ENCODE results near the gene KIFC1.

KIFC1 gene

GRCh38 chr6:33438978-33439594 lies 47.5 kb downstream of the KIFC1 start:
- H3K4me3 ChIP-seq, result no peak overlapping the region
- no peak overlapping the region for H3K27ac ChIP-seq
- no peaks in the 10 kb centered on the region for H3K9me3 ChIP-seq (ENCODE audit: low read depth, low read length)
- no peak for DNase-seq (ENCODE audit: low read depth, low spot score)
- peaks cover 26% of the 10 kb centered on the region; the same call in 1 of the 2 replicates for H3K36me3 ChIP-seq (ENCODE audit: insufficient read depth, low read length)
- TF ChIP-seq FOXP2 (optimal IDR thresholded peaks at IDR 0.05; ENCODE audit: control extremely low read depth, extremely low read length, insufficient read depth) (no peak), EZH2 (IDR thresholded peaks at IDR 0.05) (no peak), POLR2AphosphoS5 (IDR thresholded peaks at IDR 0.05; ENCODE audit: borderline replicate concordance, low read depth, low read length) (no peak)
- no peak overlapping the region for H3K9ac ChIP-seq (ENCODE audit: insufficient read length)

DNA sequence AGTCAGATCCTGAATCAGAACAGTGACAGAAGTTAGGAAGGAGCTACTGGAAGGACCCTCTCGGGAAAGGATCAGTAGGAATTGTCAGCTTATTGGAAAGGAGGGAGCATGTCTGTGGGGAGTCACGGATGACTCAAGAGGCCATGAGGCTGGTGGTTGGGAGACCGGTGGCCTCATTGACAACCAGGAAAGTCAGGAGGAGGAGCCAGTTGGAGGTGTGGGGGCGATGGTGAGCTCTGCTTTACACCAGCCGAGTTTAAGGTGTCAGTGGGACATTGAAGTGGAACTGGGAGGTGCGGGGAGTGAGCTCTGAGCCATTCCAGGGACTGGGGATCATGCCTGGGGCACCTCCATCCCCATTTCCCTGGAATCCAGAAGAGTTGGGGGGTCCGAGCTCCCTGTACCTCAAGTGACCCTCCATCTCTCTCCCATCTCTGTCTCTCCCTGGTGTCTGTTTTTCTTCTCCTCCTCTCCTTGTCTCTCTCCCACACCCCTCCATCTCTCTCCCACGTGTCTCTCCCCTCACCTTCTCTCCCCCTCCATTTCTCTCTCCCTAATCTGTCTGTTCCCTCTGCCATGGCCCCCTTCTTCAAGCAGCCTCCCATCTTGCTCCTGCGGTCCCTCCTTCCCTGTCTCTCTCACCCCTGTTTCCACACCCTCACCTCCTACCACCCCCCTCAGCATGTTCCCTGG lies 48.5 kb downstream of the KIFC1 start:
- peaks cover 26% of the 10 kb centered on the region; the same call in 1 of the 2 replicates for H3K36me3 ChIP-seq (ENCODE audit: insufficient read depth, low read length)
- TF ChIP-seq FOXP2 (optimal IDR thresholded peaks at IDR 0.05; ENCODE audit: control extremely low read depth, extremely low read length, insufficient read depth) (no peak), EZH2 (IDR thresholded peaks at IDR 0.05) (no peak), POLR2AphosphoS5 (IDR thresholded peaks at IDR 0.05; ENCODE audit: borderline replicate concordance, low read depth, low read length) (no peak)
- DNase-seq (ENCODE audit: low read depth, low spot score), result no peak
- H3K9ac ChIP-seq (ENCODE audit: insufficient read length), result no peak overlapping the region
- no peak overlapping the region for H3K4me3 ChIP-seq
- H3K27ac ChIP-seq, result no peak overlapping the region
- H3K9me3 ChIP-seq (ENCODE audit: low read depth, low read length), result no peaks in the 10 kb centered on the region

GRCh38 chr6:33440649-33441309 lies 49.2 kb downstream of the KIFC1 start:
- TF ChIP-seq EZH2 (IDR thresholded peaks at IDR 0.05) (no peak), FOXP2 (optimal IDR thresholded peaks at IDR 0.05; ENCODE audit: control extremely low read depth, extremely low read length, insufficient read depth) (no peak), POLR2AphosphoS5 (IDR thresholded peaks at IDR 0.05; ENCODE audit: borderline replicate concordance, low read depth, low read length) (no peak)
- Histone ChIP-seq H3K27ac (no peak overlapping the region), H3K4me3 (no peak overlapping the region), H3K36me3 (ENCODE audit: insufficient read depth, low read length) (peaks cover 26% of the 10 kb centered on the region; the same call in 1 of the 2 replicates), H3K9ac (ENCODE audit: insufficient read length) (no peak overlapping the region), H3K9me3 (ENCODE audit: low read depth, low read length) (no peaks in the 10 kb centered on the region)
- DNase-seq (ENCODE audit: low read depth, low spot score), result no peak

- no peaks in the 10 kb centered on the region for H3K9me3 ChIP-seq (ENCODE audit: low read depth, low read length)
- no peak overlapping the region for H3K27ac ChIP-seq
- no peak overlapping the region for H3K4me3 ChIP-seq
- no peak for TF ChIP-seq FOXP2 (optimal IDR thresholded peaks at IDR 0.05; ENCODE audit: control extremely low read depth, extremely low read length, insufficient read depth)
- no peak for TF ChIP-seq EZH2 (IDR thresholded peaks at IDR 0.05)
- TF ChIP-seq POLR2AphosphoS5 (IDR thresholded peaks at IDR 0.05; ENCODE audit: borderline replicate concordance, low read depth, low read length), result no peak
- no peak for DNase-seq (ENCODE audit: low read depth, low spot score)
- H3K36me3 ChIP-seq (ENCODE audit: insufficient read depth, low read length), result peaks cover 24% of the 10 kb centered on the region; the same call in 1 of the 2 replicates
- no peak overlapping the region for H3K9ac ChIP-seq (ENCODE audit: insufficient read length)
Measured at GRCh38 chr6:33441457-33441856, 49.8 kb downstream of the KIFC1 start.

- H3K9me3 ChIP-seq (ENCODE audit: low read depth, low read length), result no peaks in the 10 kb centered on the region
- H3K27ac ChIP-seq, result no peak overlapping the region
- H3K4me3 ChIP-seq, result no peak overlapping the region
- no peak overlapping the region for H3K9ac ChIP-seq (ENCODE audit: insufficient read length)
- no peak for DNase-seq (ENCODE audit: low read depth, low spot score)
- H3K36me3 ChIP-seq (ENCODE audit: insufficient read depth, low read length), result peaks cover 18% of the 10 kb centered on the region; the same call in 1 of the 2 replicates
- TF ChIP-seq FOXP2 (optimal IDR thresholded peaks at IDR 0.05; ENCODE audit: control extremely low read depth, extremely low read length, insufficient read depth) (no peak), EZH2 (IDR thresholded peaks at IDR 0.05) (no peak), POLR2AphosphoS5 (IDR thresholded peaks at IDR 0.05; ENCODE audit: borderline replicate concordance, low read depth, low read length) (no peak)
Measured at GRCh38 chr6:33442283-33442682, 50.7 kb downstream of the KIFC1 start.

- H3K36me3 ChIP-seq (ENCODE audit: insufficient read depth, low read length), result peaks cover 14% of the 10 kb centered on the region; the same call in 1 of the 2 replicates
- no peak overlapping the region for H3K27ac ChIP-seq
- TF ChIP-seq POLR2AphosphoS5 (IDR thresholded peaks at IDR 0.05; ENCODE audit: borderline replicate concordance, low read depth, low read length), result no peak
- TF ChIP-seq EZH2 (IDR thresholded peaks at IDR 0.05), result no peak
- TF ChIP-seq FOXP2 (optimal IDR thresholded peaks at IDR 0.05; ENCODE audit: control extremely low read depth, extremely low read length, insufficient read depth), result no peak
Measured at GRCh38 chr6:33443025-33443424, 51.4 kb downstream of the KIFC1 start.

GRCh38 chr6:33443619-33444504 lies 52.2 kb downstream of the KIFC1 start:
- TF ChIP-seq FOXP2 (optimal IDR thresholded peaks at IDR 0.05; ENCODE audit: control extremely low read depth, extremely low read length, insufficient read depth) (no peak), POLR2AphosphoS5 (IDR thresholded peaks at IDR 0.05; ENCODE audit: borderline replicate concordance, low read depth, low read length) (0 out of 2 replicates have a peak, but pooled peaks have one; percentile 12)
- H3K36me3 ChIP-seq (ENCODE audit: insufficient read depth, low read length), result peaks cover 7% of the 10 kb centered on the region; the same call in 1 of the 2 replicates
- H3K9ac ChIP-seq (ENCODE audit: insufficient read length), result no peak overlapping the region
- DNase-seq (ENCODE audit: low read depth, low spot score), result no peak
- no peak overlapping the region for H3K27ac ChIP-seq
- H3K9me3 ChIP-seq (ENCODE audit: low read depth, low read length), result no peaks in the 10 kb centered on the region
- no peak overlapping the region for H3K4me3 ChIP-seq

More at GRCh38 chr6:33443025-33443424, 51.4 kb downstream of the KIFC1 start:
- no peak for DNase-seq (ENCODE audit: low read depth, low spot score)
- no peaks in the 10 kb centered on the region for H3K9me3 ChIP-seq (ENCODE audit: low read depth, low read length)
- H3K9ac ChIP-seq (ENCODE audit: insufficient read length), result no peak overlapping the region
- no peak overlapping the region for H3K4me3 ChIP-seq
